Measurements from ENCODE around the gene MTHFR.

MTHFR gene

DNA sequence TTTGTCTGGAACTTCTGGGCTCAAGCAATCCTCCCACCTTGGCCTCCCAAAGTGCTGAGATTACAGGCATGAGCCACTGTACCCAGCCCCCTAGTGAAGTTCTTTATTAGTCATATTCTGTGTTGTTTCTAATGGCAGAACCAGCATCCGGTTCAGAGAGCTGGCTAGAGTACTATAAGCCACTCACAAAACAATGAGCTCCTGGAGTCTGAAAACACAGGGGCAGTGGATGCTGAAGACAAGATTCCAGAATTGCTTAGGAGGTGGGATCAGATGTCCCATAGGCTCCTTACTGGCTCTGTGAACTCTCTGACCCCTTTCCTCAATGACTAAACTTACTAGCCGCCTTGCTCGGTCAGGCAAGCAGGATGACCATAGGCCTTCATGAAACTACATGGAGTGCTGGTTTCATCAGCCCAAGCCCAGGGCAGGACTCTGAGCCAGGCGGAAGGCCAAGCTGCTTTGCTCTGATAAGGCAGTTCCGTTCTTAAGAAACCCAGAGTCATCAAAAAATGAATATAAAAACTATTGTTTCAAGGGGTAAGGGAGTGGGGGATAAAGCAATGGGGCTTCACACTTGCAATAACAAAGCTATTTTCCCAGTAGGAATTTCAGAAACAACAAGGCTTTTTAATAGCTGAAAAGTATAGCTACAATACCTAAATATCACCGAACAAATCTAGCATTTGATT, 8.1 kb downstream of the MTHFR start:
- DNase-seq (ENCODE audit: low read depth), result no peak

DNA sequence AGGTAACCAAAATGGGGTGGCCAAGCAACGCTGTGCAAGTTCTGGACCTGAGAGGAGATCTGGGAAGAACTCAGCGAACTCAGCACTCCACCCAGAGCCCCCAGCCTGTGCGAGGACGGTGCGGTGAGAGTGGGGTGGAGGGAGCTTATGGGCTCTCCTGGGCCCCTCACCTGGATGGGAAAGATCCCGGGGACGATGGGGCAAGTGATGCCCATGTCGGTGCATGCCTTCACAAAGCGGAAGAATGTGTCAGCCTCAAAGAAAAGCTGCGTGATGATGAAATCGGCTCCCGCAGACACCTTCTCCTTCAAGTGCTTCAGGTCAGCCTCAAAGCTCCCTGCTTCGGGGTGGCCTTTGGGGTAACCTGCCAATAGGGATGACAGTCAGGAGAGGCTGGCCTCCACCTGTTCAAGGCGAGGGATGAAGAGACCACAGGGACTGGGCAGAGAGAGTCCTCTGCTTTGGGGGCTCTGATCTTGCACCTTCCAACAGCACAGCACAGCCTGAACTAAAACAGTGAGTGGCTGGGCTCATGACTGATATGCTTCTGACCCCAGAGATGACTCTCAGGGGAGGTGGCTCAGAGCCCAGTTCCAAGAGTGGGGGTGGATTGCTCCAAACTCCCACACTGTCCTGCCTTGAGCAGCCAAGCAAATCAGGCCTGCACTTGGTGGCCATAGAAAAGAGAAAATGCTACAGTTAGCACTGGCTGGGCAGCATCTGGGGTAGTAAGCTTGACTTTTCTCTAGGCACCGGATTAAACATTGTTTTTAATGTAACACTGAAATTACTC, 9.5 kb downstream of the MTHFR start:
- DNase-seq (ENCODE audit: low read depth), result no peak

DNA sequence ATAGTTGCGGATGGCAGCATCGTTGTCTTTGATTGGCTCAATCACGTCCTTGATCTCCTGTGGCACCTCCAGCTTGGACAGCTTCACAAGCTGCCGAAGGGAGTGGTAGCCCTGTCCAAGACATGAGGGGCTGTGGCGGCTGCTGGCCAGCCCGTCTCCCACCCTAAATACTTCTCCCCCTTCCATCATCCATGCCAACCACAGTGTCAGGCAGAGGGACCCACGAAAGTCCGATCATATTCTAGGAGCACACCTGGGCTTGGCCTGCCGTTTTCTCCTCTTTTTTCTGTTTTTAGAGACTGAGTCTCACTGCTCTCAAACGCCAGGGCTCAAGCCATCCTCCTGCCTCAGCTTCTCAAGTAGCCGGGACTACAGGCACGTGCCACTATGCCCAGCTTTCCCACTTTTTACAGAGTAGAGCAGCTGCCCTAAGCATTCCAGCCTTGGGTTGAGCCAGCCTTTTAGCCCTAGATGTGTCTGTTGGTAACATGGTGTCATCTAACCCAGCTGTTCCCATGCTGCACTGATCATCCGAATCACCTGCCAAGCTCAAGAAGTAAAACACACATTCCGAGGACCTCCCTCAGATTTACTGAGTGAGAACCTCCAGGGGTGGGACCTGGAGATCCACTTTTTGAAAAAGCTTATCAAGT, 10.4 kb downstream of the MTHFR start:
- DNase-seq (ENCODE audit: low read depth), result no peak

DNA sequence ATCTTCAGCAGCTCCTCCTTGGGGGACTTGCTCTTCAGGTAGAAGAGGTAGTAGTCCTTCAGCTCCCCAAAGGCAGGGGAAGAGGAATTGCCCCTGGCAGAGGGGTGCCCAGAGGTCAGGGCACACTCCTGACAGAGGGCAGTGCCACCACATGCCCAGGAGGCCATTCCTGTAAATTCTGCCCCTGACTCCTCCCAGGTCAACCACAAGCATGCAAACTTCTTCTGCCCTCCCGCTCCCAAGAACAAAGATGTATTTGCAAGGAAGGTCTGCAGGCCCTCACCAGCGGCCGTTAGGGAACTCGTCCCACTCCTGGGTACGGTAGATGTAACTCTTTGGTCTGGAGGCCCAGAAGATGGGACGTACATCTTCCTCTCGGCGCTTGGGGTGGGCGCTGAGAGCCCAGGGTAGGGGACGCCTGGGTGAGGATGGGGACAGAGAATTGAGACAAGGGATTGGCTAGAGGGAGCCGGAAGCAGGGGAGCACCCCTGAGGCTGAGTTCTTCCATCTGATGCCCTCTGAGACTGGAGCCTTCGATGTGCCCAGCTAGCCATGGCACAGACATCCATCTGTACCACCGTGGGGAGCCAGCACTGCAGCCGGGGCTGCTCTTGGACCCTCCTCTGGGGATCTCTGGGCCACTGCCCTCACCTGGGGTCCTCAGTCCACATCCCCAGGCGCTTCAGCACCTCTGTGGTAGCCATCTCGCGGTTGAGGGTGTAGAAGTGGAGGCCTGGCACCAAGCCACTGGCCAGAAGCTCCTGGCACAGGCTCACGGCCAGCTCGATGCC, 11.1 kb downstream of the MTHFR start:
- DNase-seq (ENCODE audit: low read depth), result no peak

DNA sequence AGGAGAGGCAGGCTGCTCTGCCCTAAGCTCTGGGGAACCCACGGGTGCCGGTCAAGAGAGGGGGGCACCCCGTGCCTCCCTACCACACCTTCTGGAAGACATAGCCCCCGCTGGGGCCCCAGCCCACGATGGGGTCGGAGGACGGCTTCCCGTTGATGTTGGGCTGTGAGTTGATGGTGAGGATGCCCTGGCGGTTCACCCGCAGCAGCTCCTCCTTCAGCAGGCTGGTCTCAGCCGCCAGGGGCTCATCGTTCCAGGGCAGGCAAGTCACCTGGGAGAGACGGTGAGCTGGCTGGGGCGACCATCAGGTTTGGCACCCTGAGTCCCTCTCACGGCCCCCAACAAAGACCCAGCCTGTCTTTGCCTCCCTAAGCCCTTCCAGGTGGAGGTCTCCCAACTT, 11.9 kb downstream of the MTHFR start:
- DNase-seq (ENCODE audit: low read depth), result no peak

DNA sequence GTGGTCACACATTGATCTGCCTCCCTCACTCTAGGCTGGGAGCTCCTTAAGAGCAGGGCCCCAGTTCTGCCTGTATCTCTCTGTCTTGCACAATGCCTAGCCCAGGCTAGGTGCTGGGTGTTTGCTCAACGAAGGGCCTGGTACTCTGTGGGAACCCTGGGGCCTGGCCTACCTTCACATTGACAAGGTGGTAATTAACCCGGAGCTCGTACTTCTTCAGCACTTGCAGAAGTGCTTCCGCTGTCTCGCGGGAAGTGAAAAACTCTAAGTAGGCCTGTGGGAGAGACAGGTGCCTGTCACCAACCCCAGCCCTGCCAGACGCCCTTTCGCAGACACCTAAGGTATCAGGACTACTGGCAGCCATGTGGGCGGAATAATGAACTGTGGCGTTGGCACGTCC, 13.7 kb downstream of the MTHFR start:
- DNase-seq (ENCODE audit: low read depth), result no peak

DNA sequence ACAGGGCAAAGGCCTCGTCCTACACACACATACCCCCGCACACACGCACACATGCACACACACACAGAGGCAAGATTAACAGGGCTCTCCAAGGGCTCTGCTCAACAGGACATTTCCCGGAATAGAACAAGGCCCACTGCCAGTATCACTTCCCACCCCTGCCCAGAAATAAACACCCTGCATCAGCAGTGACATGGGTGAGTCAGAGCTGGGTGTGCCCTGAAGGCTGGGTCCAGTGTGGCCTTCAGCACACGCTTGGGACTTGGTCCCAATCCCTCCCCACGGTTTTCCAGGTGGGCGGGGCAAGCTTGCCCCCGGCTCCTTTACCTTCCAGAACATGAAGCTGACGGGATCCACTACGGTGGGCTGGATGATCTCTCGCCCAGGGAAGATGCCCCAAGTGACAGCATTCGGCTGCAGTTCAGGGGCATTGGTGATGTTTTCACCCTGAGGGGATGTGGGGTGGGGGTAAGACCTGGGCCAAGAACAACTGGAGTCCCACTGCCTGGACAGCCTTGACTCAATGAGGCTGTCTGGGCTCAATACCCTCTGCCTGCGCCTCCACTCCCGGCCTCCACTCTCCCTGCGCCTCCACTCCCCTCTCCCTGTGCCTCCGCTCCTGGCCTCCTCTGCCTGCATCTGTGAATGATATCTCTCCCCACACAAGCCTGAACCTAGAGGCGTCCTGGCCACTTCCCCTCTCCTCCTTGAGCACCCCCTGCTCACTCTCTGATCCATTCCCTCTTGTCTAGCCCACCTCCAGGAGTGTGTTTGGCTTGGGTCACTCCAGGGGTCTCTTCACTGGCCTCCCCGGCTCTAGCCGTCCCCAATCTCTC, 14.7 kb downstream of the MTHFR start:
- DNase-seq (ENCODE audit: low read depth), result no peak

DNA sequence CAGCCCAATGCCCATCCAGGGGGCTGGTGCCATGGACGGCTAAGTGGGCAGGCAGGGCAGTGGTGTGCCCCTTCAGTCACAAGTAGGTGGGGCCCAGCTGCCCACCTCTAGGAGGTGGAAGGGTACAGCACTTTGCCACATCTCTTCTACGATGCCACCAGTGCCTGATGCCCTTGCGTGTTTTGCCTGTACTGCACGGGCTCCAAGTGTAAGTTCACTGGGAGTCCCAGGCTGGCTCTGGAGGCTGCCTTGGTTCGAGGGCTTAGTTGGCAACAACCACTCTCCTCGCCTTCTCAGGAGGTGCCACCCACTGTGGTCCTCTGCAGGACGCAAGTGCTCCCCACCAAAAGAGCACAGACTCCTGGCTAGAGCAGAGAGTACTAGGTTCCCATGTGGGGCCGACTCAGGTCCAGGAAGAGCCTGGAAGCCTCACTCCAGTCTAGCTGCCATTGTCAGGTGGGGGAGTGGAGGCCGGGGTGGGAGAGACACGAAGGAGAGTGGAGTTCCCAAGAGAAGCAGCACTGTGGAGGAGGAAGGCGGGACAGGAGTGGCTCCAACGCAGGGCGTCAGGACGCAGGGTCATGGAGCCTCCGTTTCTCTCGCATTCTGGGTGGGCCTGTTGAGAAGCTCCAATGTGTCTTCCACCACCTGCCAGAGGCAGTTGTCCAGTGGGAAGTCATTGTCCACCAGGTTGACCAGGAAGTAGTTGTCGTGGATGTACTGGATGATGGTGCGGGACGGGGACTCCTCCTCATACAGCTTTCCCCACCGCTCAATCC, 15.5 kb downstream of the MTHFR start:
- no peak for DNase-seq (ENCODE audit: low read depth)

DNA sequence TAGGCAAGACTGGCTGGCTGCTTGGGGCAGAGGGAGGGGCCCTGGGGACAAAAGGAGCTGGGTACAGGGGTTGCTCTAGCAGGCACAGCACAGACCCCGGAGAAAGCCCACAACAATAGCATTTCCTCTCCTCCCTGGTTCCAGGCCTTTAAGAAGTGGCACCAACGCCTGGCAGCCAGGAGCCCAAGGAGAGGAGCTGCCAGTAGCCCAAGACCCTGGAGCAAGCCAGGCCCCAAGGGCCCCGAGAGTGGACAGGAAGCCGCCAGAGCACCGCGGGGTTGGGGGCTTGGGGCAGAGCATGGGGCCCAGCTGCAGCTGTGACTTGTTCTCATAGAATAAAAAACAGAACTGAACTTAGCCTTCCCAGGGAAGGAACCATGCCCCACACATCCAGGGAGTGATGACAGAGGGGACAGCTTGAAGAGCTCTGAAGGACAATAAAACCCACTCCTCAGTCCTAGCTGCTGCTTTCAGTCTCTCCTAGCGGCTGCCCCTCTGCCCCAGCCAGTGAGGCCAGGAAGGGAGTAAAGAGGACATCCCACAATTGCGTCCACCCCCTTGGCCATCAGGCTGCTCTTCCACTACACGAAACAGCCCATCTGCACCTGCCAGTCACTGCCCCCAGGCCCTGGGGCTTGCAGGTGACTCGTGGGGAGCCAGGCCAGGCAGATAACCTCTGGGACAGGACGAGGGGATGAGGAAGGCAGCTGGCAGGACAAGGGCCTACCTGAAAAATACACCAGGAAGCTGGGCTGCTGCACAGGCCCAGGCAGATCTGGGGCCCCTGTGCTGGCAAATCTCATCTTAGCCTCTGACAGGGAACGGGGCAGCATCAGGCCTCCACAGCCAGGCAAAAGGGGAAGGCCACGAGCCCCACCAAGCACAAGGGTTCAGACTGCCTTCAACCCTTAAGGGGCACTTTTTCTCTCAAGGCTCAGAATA, 16.4 kb downstream of the MTHFR start:
- DNase-seq (ENCODE audit: low read depth), result no peak

DNA sequence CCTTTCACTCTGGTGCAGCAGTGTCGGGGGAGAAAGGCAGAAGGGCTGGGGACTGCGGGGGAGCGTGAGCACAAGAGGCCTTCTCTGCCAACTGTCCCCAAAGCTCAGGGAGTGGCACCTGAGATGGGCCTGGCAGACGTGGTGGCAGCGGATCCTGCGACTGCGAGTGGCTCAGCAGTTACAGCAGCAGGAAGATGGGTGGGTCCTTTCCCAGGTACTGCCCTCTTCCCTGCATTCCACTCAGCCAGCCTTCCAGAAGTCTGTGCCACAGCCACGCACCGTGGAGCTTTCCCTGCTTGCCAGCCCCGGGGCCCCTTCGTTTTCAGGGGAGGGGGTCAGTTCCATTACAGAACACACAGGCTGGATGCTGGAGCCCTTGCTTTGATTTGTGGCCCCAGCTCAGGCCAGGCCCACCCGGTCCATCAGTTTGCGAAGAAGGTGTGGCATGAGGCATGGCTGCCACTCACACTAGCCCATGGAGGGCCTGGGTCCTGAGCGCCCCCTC, 17.2 kb downstream of the MTHFR start:
- DNase-seq (ENCODE audit: low read depth), result no peak

DNA sequence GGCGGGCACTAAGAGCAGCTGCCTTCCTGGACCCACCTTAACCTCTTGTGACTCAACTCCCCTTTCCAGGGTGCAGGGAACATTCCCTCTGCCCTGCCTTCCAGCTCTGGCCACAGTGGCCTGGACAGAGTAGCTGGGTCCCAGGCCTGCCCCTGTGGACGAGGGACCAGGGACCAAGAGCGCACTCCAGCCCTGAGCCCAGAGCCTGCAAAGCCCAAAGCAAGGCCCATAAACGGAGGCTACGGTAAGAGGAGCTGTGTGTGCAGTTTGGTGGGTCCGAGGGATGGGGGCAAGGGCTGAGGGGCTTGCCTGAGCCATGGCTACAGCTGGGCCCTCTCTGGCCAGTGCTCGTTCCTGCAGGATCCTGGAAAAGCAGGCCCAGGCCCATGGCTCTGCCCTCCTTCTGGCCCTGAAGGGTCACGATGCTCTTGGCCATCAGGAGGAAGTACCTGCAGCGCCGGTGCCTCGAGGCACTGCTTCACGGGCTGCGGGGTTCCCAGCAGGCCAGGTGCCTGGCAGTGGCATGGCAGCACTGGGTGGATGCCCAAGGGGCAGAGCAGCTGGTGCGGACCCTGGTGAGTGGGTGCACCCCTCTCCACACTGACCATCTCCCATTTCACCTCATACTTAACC, 17.8 kb downstream of the MTHFR start:
- DNase-seq (ENCODE audit: low read depth), result no peak

DNA sequence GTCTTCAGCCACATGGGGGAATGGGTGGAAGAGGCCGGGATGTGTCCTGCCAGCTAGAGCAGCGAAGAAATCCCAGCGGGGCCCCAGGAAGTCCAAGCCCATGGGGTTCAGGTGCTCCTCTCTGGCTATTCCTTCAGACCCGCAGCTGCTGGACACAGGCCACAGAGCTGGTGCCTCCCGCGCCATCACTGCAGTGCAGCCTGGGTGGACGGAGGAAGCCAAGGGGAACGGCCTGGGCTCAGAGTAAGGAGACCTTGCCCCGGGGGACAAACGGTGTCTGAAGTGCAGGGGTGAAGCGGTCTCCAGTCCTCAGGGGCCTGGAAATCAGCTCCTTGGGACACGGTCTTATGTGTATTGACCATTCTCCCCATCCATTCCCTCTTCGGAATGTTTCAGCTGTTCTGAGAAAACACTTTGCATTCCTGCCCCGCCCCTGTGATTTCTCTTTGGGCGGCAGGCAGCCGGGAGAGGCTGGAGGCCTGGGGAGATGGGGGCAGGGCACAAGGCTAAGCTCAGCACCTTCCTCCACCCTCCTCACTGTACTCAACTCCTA, 18.4 kb downstream of the MTHFR start:
- DNase-seq (ENCODE audit: low read depth), result no peak

DNA sequence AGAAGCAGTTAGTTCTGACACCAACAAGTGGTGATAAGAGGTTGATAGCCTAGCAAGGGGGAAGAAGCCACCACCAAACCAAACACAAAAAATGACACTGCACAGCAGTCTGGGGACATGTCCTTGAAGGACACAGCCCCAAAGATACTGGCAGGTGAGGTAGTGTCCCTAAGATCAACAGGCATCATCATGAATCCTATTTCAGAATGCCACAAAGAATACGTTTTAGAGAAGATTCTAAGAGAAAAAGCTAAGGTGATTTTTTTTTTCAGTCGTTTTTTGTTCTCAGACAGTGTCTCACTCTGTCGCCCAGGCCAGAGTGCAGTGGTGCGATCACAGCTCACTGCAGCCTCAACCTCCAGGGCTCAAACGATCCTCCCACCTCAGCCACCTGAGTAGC, 19.6 kb downstream of the MTHFR start:
- DNase-seq (ENCODE audit: low read depth), result no peak

DNA sequence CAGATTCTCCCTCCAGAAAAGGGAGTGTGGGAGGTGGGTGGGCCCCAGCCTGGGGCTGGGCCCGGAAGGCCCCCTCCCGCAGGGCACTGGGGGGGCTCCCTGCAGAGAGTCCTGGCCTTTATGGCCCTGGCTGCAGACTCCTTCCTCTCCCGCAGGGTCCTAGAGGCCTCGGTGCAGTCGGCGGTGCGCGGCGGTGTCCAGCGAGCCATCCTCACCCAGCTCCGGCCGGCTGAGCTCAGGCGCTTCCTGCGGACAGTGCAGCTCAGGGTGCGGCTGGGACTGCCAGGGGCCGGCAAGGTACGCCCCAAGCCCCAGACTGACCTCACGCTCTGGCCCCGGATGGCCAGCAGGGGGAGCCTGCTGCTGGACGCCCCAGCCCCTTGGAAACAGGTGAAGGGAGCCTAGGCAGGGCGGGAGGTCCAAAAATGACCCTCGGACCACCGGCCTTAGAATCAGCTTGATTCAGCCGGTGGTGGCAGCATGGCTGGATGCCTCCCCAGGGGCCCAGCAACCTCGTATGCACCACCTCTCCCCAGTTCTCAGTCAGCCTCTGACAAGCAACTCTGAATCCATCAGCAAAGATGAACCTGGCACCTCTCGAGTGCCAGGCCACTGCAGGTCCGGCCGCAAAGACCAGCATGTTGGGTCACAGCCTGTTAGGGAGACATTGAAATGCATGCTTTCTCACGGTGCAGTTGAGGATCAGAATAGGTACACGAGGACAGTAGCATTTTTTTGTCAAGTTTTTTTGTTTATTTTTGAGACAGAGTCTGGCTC, 20.6 kb downstream of the MTHFR start:
- DNase-seq (ENCODE audit: low read depth), result no peak

DNA sequence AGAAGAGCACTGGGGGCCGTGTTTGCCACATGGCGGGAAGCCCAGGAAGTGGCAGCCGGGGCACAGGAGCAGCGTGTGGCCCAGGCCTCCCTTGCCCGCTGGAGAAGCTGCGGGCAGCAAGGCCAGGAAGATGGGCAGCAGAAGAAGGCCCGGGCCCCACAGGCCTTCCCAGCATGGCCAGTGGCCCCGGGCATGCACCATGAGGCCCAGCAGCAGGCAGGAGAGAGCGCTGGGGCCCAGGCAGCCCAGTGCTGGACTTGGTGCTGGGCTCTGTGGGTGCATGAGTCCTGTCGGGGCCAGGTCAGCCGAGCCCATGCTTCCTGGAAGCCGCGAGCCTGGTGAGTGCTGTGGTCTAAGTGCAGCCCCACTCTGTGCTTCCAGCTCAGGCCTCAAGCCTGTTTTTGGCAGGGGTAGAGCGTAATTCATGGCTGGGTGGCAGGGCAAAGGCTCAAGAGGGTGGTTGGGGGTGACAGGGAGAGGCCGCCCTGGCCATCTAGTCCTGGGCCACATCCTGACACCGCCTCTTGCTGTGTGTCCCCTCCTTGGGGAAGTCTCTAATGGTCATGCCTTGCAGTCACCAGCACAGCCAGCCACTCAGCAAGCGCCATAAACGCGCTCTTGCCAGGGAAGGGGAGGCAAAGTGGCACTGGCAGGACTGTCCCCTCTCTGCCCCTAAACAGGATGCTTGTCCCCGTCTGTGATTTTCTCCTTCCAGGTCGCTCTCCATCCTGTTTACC, 21.3 kb downstream of the MTHFR start:
- no peak for DNase-seq (ENCODE audit: low read depth)

DNA sequence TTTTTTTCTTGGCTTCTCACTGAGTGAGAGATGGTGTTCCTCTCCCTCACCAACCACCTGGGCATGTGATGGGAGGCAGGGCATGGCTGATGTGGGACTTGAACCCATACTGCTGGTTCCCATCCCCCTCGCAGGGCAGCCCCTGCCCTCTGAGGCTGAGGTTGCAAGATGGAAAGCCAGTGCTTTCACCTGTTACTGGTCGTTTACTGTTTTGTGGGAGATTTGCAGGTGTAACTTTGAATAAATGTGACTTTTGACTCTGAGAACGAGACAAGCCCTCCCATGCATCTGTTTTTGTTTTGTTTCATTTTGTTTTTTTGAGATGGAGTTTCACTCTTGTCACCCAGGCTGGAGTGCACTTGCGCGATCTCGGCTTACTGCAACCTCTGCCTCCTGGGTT, 22.2 kb downstream of the MTHFR start:
- DNase-seq (ENCODE audit: low read depth), result no peak

DNA sequence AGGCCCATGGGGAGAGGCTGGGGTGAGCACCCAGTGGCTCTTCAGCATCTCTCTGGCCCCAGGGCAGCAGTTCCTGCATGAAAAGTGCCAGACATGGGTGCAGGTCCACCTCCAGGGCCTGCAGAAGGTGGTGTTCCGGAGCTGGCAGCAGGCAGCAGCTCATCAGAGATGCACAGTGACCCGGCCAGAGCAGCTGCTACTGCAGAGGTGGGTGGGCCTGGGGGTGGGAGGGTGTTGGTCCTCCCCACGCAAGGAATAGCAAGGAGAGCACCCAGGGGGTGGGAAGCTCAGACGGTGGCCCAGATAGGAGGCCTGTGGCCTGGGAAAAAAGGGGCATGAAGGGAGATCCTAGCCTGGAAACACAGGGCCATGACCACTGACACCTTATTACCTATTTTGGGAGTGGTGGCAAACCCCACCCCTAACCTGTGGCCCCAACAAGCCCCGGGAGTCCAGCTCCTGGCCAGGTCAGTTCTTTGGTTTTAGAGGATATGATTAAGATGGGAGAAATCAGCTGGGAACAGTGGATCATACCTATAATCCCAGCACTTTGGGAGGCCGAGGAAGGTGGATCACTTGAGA, 23.5 kb downstream of the MTHFR start:
- no peak for DNase-seq (ENCODE audit: low read depth)
